NCI-H1105 treated with DMSO at 0.1 percent for 48 hours (cell line): ENCODE results near the gene BCAS3.

Experiments
- DNase-seq: peaks from one replicate; lab custom pipeline; 2025; lab: John Stamatoyannopoulos, UW

Gene BCAS3

DNA sequence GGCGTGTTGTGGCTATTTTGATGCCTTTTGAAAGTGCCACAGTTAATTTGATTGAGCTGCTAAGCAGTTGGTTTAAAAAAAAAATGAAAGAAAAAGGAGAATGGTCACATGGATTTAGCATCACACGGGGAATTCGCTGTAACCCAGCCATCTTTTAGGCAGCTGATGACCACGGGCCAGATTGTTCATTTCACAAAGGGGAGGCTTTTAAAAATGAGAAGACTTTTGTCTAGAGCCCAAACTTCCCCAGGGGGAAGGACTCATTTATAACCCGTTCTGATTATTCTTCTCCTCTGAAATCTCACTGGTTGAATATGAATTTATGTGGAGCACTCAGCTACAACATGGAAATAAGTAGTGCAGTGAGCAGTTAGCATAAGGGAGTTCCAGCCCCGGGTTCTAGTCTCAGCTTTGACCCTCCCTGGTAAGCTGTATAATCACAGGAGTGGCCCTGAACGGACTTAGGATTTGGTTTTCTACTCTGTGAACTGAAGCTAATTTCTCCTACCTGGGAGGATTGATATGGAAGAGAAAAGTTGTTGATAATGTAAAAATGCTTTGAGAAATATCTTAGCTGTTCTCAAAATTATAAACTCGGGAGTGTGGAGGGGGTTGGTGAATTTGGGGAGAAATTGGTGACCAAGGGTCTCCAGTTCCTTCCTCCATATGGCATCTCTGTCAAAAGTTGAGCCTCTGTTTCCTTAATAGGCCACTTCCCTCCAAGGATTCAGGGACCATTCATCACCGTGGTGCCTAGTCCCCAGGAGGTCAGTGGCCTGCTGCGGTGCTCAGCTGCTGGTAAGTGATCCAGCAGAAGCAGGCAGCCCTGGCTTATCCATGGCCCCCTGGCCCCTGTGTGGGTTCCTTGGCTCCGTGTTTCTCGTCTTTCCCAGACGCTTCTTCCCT is 645.6 kb downstream of the BCAS3 start:
- DNase-seq = no peak

DNA sequence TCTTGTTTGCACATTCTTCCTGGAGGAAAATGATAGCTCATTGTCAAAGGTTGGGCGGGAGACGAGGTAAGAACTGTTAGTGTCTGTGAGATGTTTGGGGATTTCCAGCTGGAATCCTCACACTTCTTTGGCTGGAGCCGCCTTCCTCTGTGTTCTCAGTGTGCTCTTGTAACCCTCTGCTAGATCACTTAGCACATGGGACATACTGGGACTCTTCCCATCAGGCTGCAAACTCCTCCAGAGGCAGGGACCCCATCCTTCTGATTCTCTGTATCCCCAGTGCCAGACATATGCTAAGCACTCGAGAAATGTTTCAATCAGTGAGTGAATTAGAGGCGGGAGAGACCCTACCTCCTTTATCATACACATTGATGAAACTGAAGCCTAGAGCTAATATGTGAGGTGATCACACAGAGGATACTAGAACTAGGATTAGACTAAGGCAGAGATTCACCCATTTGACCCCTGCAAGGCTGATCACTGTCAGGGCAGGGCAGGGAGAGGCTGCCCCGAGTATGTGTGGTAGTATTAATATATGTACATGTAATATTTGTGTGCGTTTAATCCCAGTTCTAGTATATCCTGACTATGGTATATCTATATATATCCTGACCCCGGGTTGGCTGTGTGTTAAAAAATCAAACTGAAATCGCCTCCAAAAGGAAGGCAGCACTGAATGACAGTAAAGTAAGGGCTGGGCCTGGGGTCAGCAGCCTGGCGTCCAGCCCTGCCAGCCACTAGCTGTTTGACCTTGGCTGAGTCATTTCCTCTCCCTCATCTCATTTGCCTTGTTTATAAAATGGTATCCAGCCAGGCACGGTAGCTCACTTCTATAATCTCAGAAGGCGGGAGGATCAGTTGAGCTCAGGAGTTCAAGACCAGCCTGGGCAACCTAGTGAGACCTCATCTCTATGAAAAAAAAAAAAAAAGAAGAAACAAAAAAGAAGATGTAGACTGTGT is 646.5 kb downstream of the BCAS3 start:
- no peak for DNase-seq

DNA sequence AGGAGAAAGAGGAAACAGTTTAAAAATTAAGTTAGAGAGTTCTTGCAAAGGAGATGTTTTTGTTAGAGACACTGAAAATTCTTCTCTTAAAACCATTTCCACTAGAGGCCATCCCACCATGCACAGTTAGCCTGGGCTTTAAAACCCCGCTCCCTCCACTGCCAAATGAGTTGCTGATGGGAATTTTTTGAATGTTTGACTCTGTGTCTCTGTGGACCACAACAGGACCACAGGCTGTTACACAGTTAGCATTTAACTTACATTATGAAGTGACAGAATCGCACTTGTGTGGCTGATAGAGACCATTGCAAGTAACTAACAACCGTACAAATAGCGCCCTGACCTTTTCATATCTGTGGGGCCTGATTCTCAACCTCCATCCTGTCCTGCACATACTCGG is 647.3 kb downstream of the BCAS3 start:
- DNase-seq = no peak

DNA sequence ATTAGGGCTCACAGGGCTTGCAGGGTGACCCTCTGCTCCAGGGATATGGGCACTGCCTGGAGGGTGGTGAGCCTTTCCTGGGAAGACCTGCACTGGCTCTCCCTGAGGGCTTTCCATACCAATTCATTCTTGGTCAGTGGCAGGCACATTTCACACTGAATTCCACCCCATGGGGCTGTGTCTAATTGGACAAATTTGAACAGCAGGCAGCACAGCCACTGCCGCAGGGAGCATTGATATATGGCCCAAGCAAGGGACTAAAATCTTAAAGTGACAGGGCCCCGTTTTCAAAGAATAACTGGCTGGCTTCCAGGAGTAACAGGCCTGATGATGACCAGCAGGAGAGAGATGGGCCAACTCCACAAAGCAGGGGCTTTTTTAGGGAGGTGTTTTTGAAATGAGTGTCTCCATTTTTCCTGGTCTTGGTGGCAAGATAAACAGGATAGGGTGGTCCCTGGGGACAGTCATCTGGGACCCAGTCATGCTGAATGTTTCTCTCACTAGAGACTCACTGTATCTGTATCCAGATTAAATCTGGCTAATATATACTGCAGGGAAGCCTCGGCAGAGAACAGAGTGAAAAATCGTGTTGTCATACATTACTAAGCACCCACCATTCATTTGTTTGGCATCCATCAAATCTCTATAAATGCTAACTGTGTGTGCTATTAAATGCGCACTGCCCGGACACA is 647.9 kb downstream of the BCAS3 start:
- DNase-seq = no peak

DNA sequence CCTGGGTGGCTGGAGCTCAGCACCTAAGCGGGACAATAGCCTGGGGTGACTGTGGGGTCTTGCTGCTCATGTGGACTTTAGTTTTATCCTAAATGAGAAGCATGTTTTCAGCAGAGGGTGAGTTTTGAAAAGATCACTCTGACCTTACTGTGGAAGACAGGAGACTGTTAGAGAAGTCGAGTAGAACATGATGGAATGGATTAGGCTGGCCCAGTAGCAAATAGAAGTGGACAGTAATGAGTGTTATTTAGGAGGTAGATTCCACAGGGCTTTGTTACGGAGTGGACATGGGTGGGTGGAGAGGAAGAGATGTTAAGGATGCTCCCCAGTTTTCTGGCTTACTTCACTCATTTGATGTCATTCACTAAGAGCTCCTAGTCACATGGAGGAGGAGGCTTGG is 648.7 kb downstream of the BCAS3 start:
- DNase-seq = no peak

DNA sequence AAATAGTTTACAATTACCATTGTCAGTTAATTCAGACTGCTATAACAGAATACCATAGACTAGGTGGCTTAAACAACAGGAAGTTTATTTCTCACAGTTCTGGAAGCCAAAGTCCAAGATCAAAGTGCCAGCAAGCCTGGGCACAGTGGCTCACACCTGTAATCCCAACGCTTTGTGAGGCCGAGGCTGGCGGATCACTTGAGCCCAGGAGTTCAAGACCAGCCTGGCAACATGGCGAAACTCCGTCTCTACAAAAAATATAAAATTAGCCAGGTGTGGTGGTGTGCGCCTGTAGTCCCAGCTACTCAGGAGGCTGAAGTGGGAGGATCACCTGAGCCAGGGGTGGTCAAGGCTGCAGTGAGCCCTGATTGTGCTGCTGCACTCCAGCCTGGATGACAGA is 650.7 kb downstream of the BCAS3 start:
- DNase-seq = no peak

DNA sequence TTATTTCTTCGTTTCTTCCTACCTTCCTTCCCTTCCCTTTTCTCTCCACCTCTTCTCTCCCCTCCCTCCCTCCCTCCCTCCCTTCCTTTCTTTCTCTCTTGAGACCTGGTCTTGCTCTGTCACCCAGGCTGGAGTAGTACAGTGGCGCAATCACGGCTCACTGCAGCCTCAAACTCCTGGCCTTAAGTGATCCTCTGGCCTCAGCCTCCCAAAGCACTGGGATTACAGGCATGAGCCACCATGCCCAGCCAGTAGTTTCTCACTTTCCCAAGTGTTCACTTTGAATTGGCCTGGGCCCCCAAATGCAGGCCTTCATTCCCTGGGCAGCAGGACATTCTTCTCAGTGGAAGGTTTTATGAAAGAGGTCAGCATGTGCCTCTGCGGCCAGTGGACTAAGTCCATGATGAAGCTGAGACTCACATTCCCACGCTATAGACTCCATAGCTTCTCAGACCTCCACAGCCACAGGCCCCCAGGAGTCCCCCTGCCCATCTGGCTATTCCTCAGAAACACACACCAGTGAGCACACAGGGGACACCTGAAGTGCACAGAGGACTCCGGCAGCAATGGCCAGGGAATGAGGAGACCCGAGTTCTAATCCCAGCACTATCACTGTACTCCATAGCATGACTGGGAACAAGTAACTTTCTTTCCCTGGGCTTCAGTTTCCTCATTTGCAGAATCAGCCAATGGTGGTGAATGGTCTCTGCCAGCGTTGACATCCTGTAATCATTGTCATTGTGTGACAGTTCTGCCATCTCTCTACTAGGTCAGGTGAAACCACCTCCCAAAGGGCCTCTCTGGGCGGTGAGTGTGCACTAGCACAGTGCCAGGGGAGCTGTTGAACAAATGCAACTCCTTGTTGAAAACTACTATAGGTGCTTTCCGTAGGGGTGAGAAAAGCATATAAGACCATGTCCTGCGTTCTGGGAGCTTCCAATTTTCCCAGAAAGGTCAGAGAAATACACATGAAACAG is 652.8 kb downstream of the BCAS3 start:
- no peak for DNase-seq

DNA sequence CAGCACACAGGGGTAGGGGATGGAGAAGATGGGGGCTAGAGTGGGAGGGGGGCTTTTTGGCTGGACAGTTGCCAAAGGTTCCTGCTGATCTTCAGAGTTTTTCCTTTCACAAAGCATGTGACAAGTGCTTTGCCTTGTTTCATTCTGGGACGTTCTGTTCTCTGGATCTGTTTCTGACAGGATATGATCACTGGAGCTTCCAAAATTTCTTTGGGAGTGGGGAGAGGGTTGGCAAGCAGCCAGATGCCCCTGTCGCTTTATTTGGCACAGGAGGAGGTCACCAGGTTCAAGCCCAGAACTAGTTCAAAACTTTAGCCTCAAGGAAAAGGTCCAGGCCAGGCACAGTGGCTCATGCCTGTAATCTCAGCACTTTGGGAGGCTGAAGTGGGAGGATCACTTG is 653.5 kb downstream of the BCAS3 start:
- DNase-seq = no peak

DNA sequence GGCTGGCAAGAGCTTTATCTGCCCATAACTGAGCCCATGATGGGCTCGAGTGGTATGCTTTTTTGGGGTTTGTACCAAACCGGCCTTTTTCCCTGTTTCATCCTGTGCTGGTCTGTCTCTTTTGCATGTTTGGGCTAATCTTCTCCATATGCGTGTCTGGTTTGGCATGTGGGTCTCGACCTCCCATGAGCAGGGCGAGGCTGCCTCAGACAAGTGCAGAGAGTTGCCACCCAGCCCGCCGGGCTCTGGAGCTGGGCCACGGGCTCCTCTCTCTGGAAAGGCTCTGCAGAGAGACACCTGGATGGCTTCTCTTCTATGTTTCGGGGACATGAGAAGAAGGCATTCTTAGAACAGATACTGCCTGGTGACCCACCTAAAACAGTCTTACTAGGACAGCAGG is 654.2 kb downstream of the BCAS3 start:
- no peak for DNase-seq

DNA sequence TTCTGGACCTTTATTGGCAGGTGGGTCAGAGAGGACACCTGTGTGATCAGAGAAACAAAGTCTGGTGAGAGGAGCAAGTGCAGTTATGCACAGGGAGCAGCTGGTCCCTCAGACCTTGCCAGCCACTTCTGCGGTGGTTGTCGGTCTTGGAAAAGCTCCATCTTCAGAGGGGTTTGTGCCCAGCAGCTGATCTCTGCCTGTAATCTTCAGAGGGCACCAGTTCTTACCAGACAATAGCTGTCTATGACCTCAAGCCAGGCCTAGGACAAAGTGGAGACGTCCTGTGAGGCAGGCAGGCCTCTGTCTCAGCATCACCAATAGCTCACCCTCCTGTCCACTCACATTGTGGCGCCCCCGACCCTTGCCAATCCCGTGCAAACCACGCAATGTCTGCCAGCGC is 655.5 kb downstream of the BCAS3 start:
- DNase-seq = no peak

DNA sequence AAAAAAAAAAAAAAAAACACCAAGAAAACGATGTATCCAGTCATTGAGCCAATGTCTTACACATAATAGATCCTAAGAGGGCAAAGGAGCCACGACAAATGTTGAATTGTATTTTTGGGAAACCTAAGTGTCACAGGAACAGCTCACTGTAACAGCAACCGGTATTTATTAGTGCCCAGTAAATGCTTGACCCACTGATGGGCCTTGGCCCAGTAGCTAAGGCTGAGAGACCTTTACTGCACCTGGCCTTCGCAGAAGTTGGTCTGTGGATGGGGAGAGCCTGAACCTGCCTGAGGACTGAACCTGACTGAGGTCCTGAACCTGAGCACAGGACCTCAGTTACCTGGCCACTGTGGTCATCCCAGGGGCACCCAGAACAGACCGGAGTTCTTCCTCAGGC is 657.0 kb downstream of the BCAS3 start:
- no peak for DNase-seq

DNA sequence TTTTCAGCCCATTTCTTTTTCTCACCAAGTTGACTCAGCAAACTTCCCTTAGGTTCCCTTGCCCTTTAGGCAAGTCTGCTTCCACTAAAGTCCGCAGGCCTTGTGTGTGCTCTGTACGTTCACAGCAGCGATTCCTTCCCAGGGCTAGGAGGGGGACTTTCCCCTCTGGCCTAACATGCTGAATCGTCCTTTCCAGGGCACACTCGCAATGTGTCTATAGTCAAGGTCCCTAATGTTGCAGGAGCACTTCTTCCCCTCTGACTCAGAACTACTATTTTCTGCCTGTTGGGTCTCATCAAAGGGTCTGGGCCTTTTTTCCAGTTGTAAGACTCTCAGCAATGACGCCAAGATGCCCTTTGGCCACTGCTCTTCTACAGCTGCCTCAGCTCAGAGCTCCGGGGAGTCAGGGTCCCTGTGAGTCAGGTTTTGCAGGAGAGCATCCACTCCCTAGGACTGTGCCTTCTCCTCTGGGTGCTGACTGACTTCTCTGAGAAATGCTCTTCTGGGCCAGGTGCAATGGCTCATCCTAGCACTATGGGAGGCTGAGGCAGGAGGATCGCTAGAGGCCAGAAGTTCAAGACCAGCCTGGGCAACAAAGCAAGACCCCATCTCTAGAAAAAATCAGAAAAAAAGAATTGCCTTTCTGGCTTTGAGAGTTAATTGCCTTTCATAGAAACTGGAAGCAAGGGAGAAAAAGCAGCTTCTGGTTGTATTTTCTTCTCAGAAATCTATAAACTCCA is 657.6 kb downstream of the BCAS3 start:
- no peak for DNase-seq

DNA sequence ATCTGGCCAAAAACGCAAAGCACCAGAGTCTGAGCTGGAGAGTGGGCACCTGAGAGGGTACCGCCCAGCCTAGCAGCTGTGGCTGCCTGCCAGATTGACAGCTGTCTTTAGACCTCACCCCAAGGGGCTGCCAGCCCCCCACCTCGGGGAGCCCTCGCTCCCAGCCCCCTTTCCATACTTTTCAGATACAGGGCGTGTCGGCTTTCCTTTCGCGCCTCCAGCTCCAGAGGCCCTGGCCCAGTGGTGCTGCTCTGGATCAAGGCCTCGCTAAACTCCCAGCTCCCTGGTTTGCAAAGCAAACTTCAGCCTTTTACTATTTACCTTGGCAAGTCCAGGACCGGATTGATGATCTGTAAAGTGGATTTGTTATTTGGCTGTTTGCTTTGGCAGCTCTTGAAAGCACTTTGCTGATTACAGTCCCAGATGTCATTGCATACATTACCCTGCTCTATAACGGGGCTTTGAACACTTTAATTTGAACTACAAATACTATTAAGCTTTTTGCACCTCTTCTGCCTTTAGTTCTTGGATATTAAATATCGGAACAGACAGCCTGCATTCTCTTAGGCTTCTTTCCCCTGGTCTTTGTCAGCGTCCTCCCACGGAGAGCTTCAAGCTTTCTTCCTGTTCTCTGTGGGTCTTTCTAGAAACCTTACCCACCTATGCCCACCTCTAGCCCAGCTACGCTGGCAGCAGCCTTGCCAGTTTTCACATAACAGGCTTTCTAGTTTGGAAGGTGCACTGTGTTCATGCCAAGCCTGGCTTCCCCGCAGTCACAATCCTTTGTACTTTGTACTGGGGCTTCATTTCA is 658.4 kb downstream of the BCAS3 start:
- peak; percentile 97 for DNase-seq

DNA sequence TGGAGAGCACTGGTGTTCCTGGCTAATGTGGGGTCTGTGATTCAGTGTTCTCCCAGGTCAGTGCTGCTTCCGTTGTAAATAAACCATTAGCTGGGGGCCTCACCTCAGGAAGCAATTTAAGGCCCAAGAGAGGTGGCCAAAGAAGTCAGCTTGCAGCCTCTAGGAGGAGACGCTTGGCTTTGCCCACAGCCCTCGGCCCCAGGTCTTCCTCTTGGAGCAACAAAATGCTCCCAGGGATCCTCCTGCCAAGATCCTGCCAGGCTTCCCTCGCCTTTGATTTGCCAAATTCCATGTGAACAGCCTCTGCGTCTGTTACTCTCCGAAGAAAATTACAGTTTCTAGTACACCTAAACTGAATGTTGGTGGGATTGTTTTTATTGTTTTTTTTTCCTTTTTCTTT is 659.6 kb downstream of the BCAS3 start:
- no peak for DNase-seq

DNA sequence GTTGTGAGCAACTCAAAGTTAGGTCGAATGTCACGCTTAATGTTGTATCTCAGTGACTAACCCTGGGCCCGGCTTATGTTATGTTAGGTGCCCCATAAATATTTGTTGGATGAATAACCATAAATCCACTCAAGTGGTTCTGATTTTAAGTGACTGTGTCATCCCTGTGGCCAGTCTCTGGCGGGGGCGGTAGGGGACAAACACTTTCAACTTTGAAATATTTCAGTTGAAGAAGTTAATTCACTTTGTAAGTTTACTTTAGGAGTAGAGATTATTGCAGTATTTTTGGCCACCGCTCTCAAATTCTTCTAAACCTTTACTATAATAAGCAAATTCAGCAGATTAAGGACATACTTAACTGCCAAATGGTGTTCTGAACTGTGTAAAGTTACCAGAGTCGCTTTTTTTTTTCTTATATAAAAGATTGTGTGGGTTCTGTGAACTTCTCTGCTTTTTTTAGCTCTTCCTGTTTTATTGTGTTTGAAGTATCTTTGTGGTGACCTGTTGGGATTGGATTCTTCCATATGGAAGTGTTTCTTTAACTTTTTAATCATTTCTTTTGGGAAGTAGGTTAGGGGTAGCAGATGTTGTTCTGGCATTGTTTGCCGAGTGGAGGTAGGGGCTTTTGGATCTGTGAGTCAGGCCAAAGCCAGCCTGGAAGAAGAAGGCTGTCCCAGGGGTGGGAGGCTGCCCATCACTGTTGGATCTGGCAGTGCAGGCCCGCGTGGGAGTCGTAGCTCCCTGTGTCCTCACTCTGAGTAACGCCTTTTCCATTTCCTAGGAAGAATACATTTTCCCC is 660.5 kb downstream of the BCAS3 start:
- DNase-seq = no peak

DNA sequence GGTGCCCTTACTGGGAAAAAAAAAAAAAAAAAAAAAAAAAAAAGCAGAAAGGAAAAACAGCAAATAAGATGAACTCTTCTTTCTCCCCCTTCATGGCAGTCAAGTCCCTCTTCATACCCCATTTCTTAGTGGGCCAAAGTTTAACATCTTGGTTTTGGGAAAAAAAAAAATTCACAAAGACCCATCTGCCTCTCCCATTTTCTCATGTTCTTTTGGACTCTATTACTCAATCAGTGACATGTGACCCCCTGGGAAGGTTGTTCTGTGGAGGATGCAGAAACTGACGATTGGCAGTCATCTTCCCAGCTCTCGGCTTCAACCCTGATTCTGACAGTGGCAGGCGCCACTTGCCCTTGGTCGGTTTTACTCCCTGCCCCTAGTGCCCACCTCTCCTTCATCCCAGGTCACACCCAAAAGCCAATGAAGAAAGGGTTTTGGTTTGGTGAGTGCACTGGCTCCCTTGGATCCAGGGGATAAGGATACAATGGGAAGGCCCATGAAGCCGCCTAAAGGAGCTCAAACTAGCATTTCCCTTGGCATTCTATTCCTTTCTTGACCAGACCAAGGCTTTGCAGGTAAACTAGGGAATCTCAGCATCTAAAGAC is 661.3 kb downstream of the BCAS3 start:
- no peak for DNase-seq

DNA sequence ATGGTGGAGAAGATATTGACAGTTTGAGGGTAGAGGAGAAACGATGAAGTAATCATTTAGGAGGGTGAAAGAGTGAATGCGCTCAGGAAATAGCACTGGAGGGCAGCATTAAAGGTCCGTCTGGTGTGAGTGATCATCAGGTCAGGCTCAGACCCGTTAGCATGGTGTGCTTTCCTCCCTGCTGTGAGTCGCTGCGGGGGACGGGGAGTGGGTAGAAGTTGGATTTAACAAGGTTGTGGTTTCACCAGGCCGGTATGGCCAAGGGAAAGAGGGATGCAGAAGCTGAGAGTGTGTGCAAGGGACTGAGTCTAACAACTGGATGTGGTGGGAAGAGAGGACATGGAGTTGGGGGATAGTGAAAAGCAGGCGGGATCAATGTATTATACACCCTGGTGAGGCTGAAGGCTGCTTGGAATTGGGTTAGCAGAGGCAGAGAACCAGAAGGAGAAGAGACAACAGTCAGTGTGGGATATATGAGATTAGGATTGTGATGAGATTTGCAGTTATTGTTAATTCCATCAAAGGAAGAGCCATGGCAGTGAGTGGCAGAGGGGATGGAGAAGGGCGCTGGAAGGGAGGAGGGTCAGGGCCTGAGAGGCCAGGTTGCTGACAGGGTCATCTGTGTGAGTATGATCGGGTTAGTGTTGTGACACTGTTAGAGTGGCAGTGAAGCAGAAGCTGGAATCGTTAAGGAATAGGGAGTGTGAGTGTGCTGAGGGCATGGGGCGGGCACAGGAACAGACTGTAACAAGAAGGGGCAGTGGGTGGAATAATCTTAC is 663.0 kb downstream of the BCAS3 start:
- DNase-seq = no peak

DNA sequence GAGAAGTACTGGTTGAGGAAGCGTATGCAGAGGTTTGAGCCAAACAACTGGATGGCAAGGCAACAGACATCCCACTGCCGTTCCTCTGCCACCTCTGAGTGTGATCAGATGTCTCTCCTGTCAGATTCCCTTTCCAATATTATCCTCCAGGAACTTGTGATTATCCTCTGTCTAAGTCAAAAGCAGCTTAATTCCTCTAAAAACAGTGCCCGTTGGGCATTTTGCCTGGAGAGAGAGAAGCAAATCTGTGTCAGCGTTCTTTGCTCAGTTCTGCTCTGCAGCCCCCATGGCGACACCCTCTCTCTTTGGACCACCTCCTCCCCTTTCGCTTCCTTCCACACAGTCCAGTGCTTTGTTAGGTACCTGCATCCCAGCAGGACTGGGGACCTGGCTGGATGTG is 665.9 kb downstream of the BCAS3 start:
- no peak for DNase-seq
